ENCODE measurements around the gene KANK4.

The KANK4 gene

GRCh38 chr1:62188111-62188510 lies 131.1 kb downstream of the KANK4 start:
- H3K27me3 ChIP-seq (ENCODE audit: control insufficient read depth, insufficient read depth, low read length, poor library complexity, severe bottlenecking), result no peaks in the 10 kb centered on the region
- no peaks in the 10 kb centered on the region for H3K36me3 ChIP-seq (ENCODE audit: control insufficient read depth, insufficient read depth, low read length)
- no peaks in the 10 kb centered on the region for H3K9me3 ChIP-seq (ENCODE audit: control insufficient read depth, low read length)
- peaks cover 6% of the 10 kb centered on the region for H3K4me1 ChIP-seq (ENCODE audit: control insufficient read depth, insufficient read depth, low read length)
- H3K4me3 ChIP-seq (ENCODE audit: insufficient read depth, low read depth, low read length), result no peak overlapping the region
- no peak overlapping the region for H3K27ac ChIP-seq (ENCODE audit: insufficient read depth, low read depth, low read length, poor library complexity, severe bottlenecking)
- WGBS, 2 experiments, result 94 to 96% methylated on average over 8 of the region's 8 CpGs

GRCh38 chr1:62187548-62187947 lies 131.7 kb downstream of the KANK4 start:
- H3K4me1 ChIP-seq (ENCODE audit: control insufficient read depth, insufficient read depth, low read length), result peaks cover 11% of the 10 kb centered on the region
- H3K36me3 ChIP-seq (ENCODE audit: control insufficient read depth, insufficient read depth, low read length), result no peaks in the 10 kb centered on the region
- H3K27ac ChIP-seq (ENCODE audit: insufficient read depth, low read depth, low read length, poor library complexity, severe bottlenecking), result no peak overlapping the region
- WGBS, 2 experiments, result 88 to 96% methylated on average over 5 of the region's 5 CpGs
- H3K27me3 ChIP-seq (ENCODE audit: control insufficient read depth, insufficient read depth, low read length, poor library complexity, severe bottlenecking), result no peaks in the 10 kb centered on the region
- H3K4me3 ChIP-seq (ENCODE audit: insufficient read depth, low read depth, low read length), result no peak overlapping the region
- H3K9me3 ChIP-seq (ENCODE audit: control insufficient read depth, low read length), result no peaks in the 10 kb centered on the region

All from ectodermal cell (in vitro differentiated cells).